H1 (cell line): ENCODE data around the gene POLN. TPM values are rescaled to one million over a fixed set of nuclear protein-coding genes. Genes with fewer than 3 reads are reported as not detected.

Experiments used
- CTCF ChIA-PET: fragments of 300-600 bp; sonication (Branson Sonifier 250); formaldehyde crosslinking; loops from one replicate; lab custom pipeline; 2021; ENCODE audit not compliant: partially characterized antibody; lab: Charles Lee
- POLR2A ChIA-PET: fragments of 300-600 bp; sonication (Branson Sonifier 250); formaldehyde crosslinking; loops from one replicate; lab custom pipeline; 2021; ENCODE audit warnings: inconsistent platforms; ENCODE audit not compliant: partially characterized antibody; lab: Charles Lee
- DNase-seq, 2 experiments: peaks; one replicate each; pipeline versions ENCODE4 v3.0.0 to v3.0.0-alpha.2; 2010 to 2022; ENCODE audit warnings: low spot score in 2 of 2, low read depth in 1 of 2, mixed read lengths in 1 of 2
- FAIRE-seq: peaks from 2 replicates; lab custom pipeline; 2011; peaks lifted over from hg19 to GRCh38; lab: Jason Lieb, UNC
- H2AFZ ChIP-seq: 2 replicates; pipeline ENCODE4 v1.8.1; 2012; ENCODE audit warnings: low read length, inconsistent platforms
- H2AK5ac ChIP-seq: 2 replicates; pipeline ENCODE4 v1.6.1; 2013; ENCODE audit warnings: low read depth, low read length
- H2BK120ac ChIP-seq: replicated peaks from 2 replicates; pipeline ENCODE3; 2013; ENCODE audit warnings: low read depth, low read length, inconsistent platforms
- H2BK12ac ChIP-seq: 2 replicates; pipeline ENCODE4 v1.6.1; 2013; ENCODE audit warnings: low read depth, low read length
- H2BK15ac ChIP-seq: 2 replicates; pipeline ENCODE4 v1.6.1; 2013; ENCODE audit warnings: low read length
- H2BK20ac ChIP-seq: 2 replicates; pipeline ENCODE4 v1.6.1; 2013; ENCODE audit warnings: low read length
- H2BK5ac ChIP-seq: 2 replicates; pipeline ENCODE4 v1.6.1; 2013; ENCODE audit warnings: low read depth, low read length
- H3K14ac ChIP-seq: 2 replicates; pipeline ENCODE4 v1.6.1; 2013; ENCODE audit warnings: inconsistent platforms; ENCODE audit not compliant: insufficient read length
- H3K18ac ChIP-seq: 2 replicates; pipeline ENCODE4 v1.6.1; 2013; ENCODE audit warnings: low read length; ENCODE audit errors: extremely low read depth
- H3K23ac ChIP-seq: 2 replicates; pipeline ENCODE4 v1.6.1; 2013; ENCODE audit warnings: inconsistent platforms; ENCODE audit not compliant: insufficient read length
- H3K23me2 ChIP-seq: 2 replicates; pipeline ENCODE4 v1.6.1; 2013; ENCODE audit warnings: low read depth, low read length
- H3K27ac ChIP-seq: 2 replicates; pipeline ENCODE4 v1.6.1; 2011; ENCODE audit warnings: low read depth, low read length, inconsistent platforms
- H3K27me3 ChIP-seq, 4 experiments: replicated peaks in 1 of 4; 1 replicate in 1 of 4; 2 replicates in 3 of 4; pipeline versions ENCODE4 v1.6.1 to v1.8.1; 2011 to 2013; ENCODE audit warnings: low read length in 3 of 4, mild to moderate bottlenecking in 3 of 4, inconsistent platforms in 2 of 4, mixed read lengths in 2 of 4, moderate library complexity in 1 of 4; ENCODE audit not compliant: control insufficient read depth in 3 of 4, insufficient read depth in 3 of 4; ENCODE audit errors: extremely low read depth in 1 of 4
- H3K36me3 ChIP-seq, 4 experiments: 2 replicates each; pipeline versions ENCODE4 v1.6.1 to v1.8.1; 2011 to 2013; ENCODE audit warnings: mild to moderate bottlenecking in 4 of 4, low read length in 3 of 4, moderate library complexity in 2 of 4, control low read depth in 1 of 4, inconsistent platforms in 1 of 4; ENCODE audit not compliant: insufficient read depth in 4 of 4, control insufficient read depth in 2 of 4
- H3K4ac ChIP-seq: replicated peaks from 2 replicates; pipeline ENCODE3; 2013; ENCODE audit warnings: low read length, low read depth, mixed read lengths, inconsistent platforms; ENCODE audit not compliant: insufficient read length
- H3K4me1 ChIP-seq, 4 experiments: replicated peaks in 1 of 4; 1 replicate in 1 of 4; 2 replicates in 3 of 4; pipeline versions ENCODE4 v1.6.1 to v1.8.1; 2011 to 2013; ENCODE audit warnings: low read length in 3 of 4, inconsistent platforms in 2 of 4, mixed read lengths in 1 of 4; ENCODE audit not compliant: insufficient read depth in 4 of 4, control insufficient read depth in 3 of 4
- H3K4me2 ChIP-seq, 2 experiments: 2 replicates each; pipeline versions ENCODE4 v1.6.1 to v1.8.1; 2011 to 2013; ENCODE audit warnings: low read depth in 2 of 2, low read length in 2 of 2, control low read depth in 1 of 2, inconsistent platforms in 1 of 2, mild to moderate bottlenecking in 1 of 2; ENCODE audit not compliant: insufficient read depth in 1 of 2
- H3K4me3 ChIP-seq, 4 experiments: fragments of 200-600, 300-600 bp in 1 of 4; sonication (generic), shearing (Covaris generic), sonication (Bioruptor Twin) in 1 of 4; 2 replicates each; pipeline versions ENCODE4 v1.5.1 to v1.8.1; 2011 to 2016; ENCODE audit warnings: low read length in 4 of 4, low read depth in 3 of 4, control low read depth in 2 of 4, inconsistent platforms in 2 of 4, mild to moderate bottlenecking in 2 of 4, mixed read lengths in 1 of 4, moderate library complexity in 1 of 4; ENCODE audit not compliant: insufficient read depth in 2 of 4; ENCODE audit errors: extremely low read depth in 1 of 4
- H3K56ac ChIP-seq: replicated peaks from 2 replicates; pipeline ENCODE3; 2013; ENCODE audit warnings: low read depth, mild to moderate bottlenecking, mixed read lengths, low read length, inconsistent platforms; ENCODE audit not compliant: insufficient read length
- H3K79me1 ChIP-seq: 2 replicates; pipeline ENCODE4 v1.6.1; 2013; ENCODE audit warnings: low read depth, low read length, control low read depth
- H3K79me2 ChIP-seq, 2 experiments: 2 replicates each; pipeline versions ENCODE4 v1.6.1 to v1.8.1; 2012 to 2013; ENCODE audit warnings: low read length in 2 of 2, mild to moderate bottlenecking in 2 of 2, inconsistent platforms in 1 of 2; ENCODE audit not compliant: insufficient read depth in 2 of 2, control insufficient read depth in 1 of 2
- H3K9ac ChIP-seq, 4 experiments: replicated peaks in 1 of 4; 1 replicate in 1 of 4; 2 replicates in 3 of 4; pipeline versions ENCODE4 v1.6.1 to v1.8.1; 2011 to 2013; ENCODE audit warnings: low read depth in 3 of 4, low read length in 3 of 4, control low read depth in 2 of 4, mild to moderate bottlenecking in 2 of 4, moderate library complexity in 2 of 4, inconsistent platforms in 1 of 4; ENCODE audit errors: extremely low read depth in 1 of 4
- H3K9me3 ChIP-seq, 2 experiments: 2 replicates each; pipeline versions ENCODE4 v1.6.1 to v1.8.1; 2012 to 2013; ENCODE audit warnings: mild to moderate bottlenecking in 2 of 2, moderate library complexity in 2 of 2, control low read depth in 1 of 2, inconsistent platforms in 1 of 2, low read depth in 1 of 2, low read length in 1 of 2, mixed read lengths in 1 of 2; ENCODE audit not compliant: insufficient read depth in 2 of 2
- H4K20me1 ChIP-seq, 2 experiments: replicated peaks in 1 of 2; 2 replicates each; pipeline versions ENCODE3 to v1.8.1; 2011 to 2013; ENCODE audit warnings: inconsistent platforms in 2 of 2, low read length in 2 of 2, mild to moderate bottlenecking in 1 of 2; ENCODE audit not compliant: insufficient read depth in 2 of 2, control insufficient read depth in 1 of 2
- H4K5ac ChIP-seq: 2 replicates; pipeline ENCODE4 v1.6.1; 2013; ENCODE audit warnings: low read length, low read depth, mixed read lengths, inconsistent platforms; ENCODE audit not compliant: insufficient read length
- H4K8ac ChIP-seq: 2 replicates; pipeline ENCODE4 v1.8.0; 2013; ENCODE audit warnings: mild to moderate bottlenecking, moderate library complexity, low read length, inconsistent platforms; ENCODE audit not compliant: insufficient read depth; ENCODE audit errors: extremely low read depth
- H4K91ac ChIP-seq: replicated peaks from 2 replicates; pipeline ENCODE3; 2013; ENCODE audit warnings: low read length, mixed read lengths, inconsistent platforms; ENCODE audit not compliant: insufficient read length
- CREB1 ChIP-seq: IDR thresholded peaks from 2 replicates; pipeline ENCODE4 v1.6.1; 2012; ENCODE audit warnings: inconsistent platforms
- CTCF ChIP-seq, 3 experiments: IDR thresholded peaks; 1 replicate in 2 of 3; 2 replicates in 1 of 3; pipeline versions ENCODE4 v1.5.1 to v1.6.1; 2011; ENCODE audit warnings: low read length in 3 of 3, mild to moderate bottlenecking in 3 of 3, inconsistent platforms in 2 of 3, low read depth in 1 of 3, moderate library complexity in 1 of 3; ENCODE audit not compliant: insufficient read depth in 1 of 3; ENCODE audit errors: control extremely low read depth in 1 of 3
- EP300 ChIP-seq, 2 experiments: IDR thresholded peaks; 1 replicate in 1 of 2; 2 replicates in 1 of 2; pipeline ENCODE4 v1.6.1; 2011 to 2012; ENCODE audit warnings: low read depth in 2 of 2, low read length in 2 of 2, mild to moderate bottlenecking in 2 of 2, borderline replicate concordance in 1 of 2, inconsistent platforms in 1 of 2, moderate library complexity in 1 of 2
- POLR2A ChIP-seq, 2 experiments: IDR thresholded peaks; 1 replicate in 1 of 2; 2 replicates in 1 of 2; pipeline ENCODE4 v1.6.1; 2011; ENCODE audit warnings: low read depth in 2 of 2, low read length in 2 of 2, mild to moderate bottlenecking in 2 of 2; ENCODE audit errors: control extremely low read depth in 1 of 2
- RAD21 ChIP-seq, 2 experiments: IDR thresholded peaks in 1 of 2; conservative IDR thresholded peaks in 1 of 2; 2 replicates each; pipeline ENCODE4 v1.6.1; 2011; ENCODE audit warnings: low read depth in 2 of 2, low read length in 2 of 2, improper control_type of control experiment in 1 of 2, inconsistent platforms in 1 of 2, mild to moderate bottlenecking in 1 of 2, moderate library complexity in 1 of 2
- SP1 ChIP-seq: IDR thresholded peaks from 2 replicates; pipeline ENCODE4 v1.6.1; 2011; ENCODE audit warnings: low read depth, low read length
- SUZ12 ChIP-seq: fragments of 200-600 bp; sonication (generic); IDR thresholded peaks from 2 replicates; pipeline ENCODE4 v1.6.1; 2012; ENCODE audit warnings: mild to moderate bottlenecking, inconsistent platforms, low read length, moderate library complexity, mixed read lengths
- polyA plus RNA-seq, 7 experiments: library from polyadenylated mRNA; depleted of rRNA in 3 of 7; stranded (reverse) in 5 of 7; unstranded in 2 of 7; fragments of >200 nt in 5 of 7; fragments of 200-250 nt in 2 of 7; gene quantifications; 1 replicate in 5 of 7; 2 replicates in 1 of 7; 4 replicates in 1 of 7; pipeline versions ENCODE4 v1.2.1 to v1.2.3, GENCODE V29; 2011 to 2013; ENCODE audit warnings: missing spikeins in 2 of 7, mixed read lengths in 2 of 7
- total RNA-seq: library from RNA; stranded (reverse); fragmentation: NEBNext Ultra II Directional; extraction: Animal tissue kit (Norgen Biotek cat#: 25700); gene quantifications from 2 replicates; pipeline ENCODE4 v1.2.1, GENCODE V29; 2021

The POLN gene
- total and polyA plus RNA-seq, 2 of the 8 experiments (the other 6 are each of a cell fraction or from before 2014, with no cell fraction given) = 0.98 to 1.5 TPM

DNA sequence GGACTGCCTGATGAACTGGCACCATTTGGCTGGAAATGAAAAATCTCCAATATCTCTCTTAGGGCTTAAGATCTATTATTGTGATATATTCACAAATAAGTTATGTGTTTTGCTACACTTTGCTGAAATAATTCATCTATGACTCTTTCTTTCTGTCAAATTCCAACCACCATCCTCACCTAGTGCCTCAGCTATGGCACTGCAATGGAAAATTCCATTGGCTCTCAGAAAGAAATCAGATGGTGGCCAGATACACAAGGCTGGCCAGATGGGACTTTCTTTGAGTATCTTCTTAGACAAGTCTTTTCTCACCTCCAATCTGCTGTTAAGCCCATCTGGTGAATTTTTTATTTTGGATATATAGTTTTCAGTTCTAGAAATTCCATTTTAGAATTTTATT, 154.8 kb downstream of the POLN start:
- CTCF ChIA-PET = interaction anchor here (0.6 to 1.3 kb wide), 7 partner anchors 51 to 378 kb away, joined by 3 to 5 read pairs (median 3); no protein-coding TSS in a partner anchor
- H3K79me1 ChIP-seq = no peaks in the 10 kb centered on the region
- H3K36me3 ChIP-seq = no peaks in the 10 kb centered on the region
- H3K27me3 ChIP-seq = peaks cover 0 to 3% (median under 1%) of the 10 kb centered on the region in 4 experiments; a peak in 1 of 7 replicates
- DNase-seq (no peak), FAIRE-seq (no peak)
- H3K18ac ChIP-seq = no peak overlapping the region
- H3K4me2 ChIP-seq = no peak overlapping the region
- no peak overlapping the region for H2AK5ac ChIP-seq
- H4K8ac ChIP-seq = no peak overlapping the region
- H3K9me3 ChIP-seq = no peaks in the 10 kb centered on the region
- no peak overlapping the region for H2BK120ac ChIP-seq
- H3K14ac ChIP-seq = no peak overlapping the region
- H3K4me1 ChIP-seq = no peaks in the 10 kb centered on the region
- H3K23ac ChIP-seq = no peak overlapping the region
- no peak overlapping the region for H3K4ac ChIP-seq
- no peaks in the 10 kb centered on the region for H3K23me2 ChIP-seq
- no peak overlapping the region for H3K56ac ChIP-seq
- H2BK20ac ChIP-seq = no peak overlapping the region
- no peaks in the 10 kb centered on the region for H3K79me2 ChIP-seq
- H4K5ac ChIP-seq = no peak overlapping the region
- peaks cover 0 to 2% of the 10 kb centered on the region in 2 experiments for H4K20me1 ChIP-seq
- H3K9ac ChIP-seq = no peak overlapping the region
- H3K27ac ChIP-seq = no peak overlapping the region
- H2AFZ ChIP-seq = no peak overlapping the region
- no peak overlapping the region for H3K4me3 ChIP-seq
- TF ChIP-seq SUZ12 = no peak
- peak in 1 of 2 experiments; percentile 27; a peak in 3 of 4 replicates for TF ChIP-seq RAD21 (IDR thresholded peaks at IDR 0.05 in 1 of 2, conservative IDR thresholded peaks at IDR 0.05 in 1 of 2; ENCODE audit: low read depth in 2 of 2, low read length in 2 of 2)
- TF ChIP-seq CTCF (IDR thresholded peaks at IDR 0.05; ENCODE audit: control extremely low read depth in 1 of 3, insufficient read depth in 1 of 3, low read depth in 1 of 3, low read length in 3 of 3) = peak in 1 of 3 experiments; percentile 24; a peak in 1 of 4 replicates
- no peak for TF ChIP-seq CREB1
- peak; percentile 53; the same call in 1 of the 2 replicates for TF ChIP-seq SP1
- TF ChIP-seq EP300 (IDR thresholded peaks at IDR 0.05; ENCODE audit: borderline replicate concordance in 1 of 2, low read depth in 2 of 2, low read length in 2 of 2) = no peak
- TF ChIP-seq POLR2A (IDR thresholded peaks at IDR 0.05; ENCODE audit: control extremely low read depth in 1 of 2, low read depth in 2 of 2, low read length in 2 of 2) = no peak
- no peak overlapping the region for H4K91ac ChIP-seq
- no peak overlapping the region for H2BK15ac ChIP-seq
- H2BK12ac ChIP-seq = no peak overlapping the region
- no peak overlapping the region for H2BK5ac ChIP-seq
- POLR2A ChIA-PET = no interaction called here
